Measurements from ENCODE around the gene RPS27.

Gene RPS27

GRCh38 chr1:153990468-153991150 lies at the start of gene RPS27:
TSS of gene RPS27 (plus strand) at chr1:153990762. CDS start at chr1:153990797, 35 bp downstream.
- peaks cover 21% of the 10 kb centered on the region for H3K79me2 ChIP-seq (ENCODE audit: low read length)
- H3K27ac ChIP-seq (ENCODE audit: low read length) = peak within 1 kb of the TSS; percentile 63; the same call in 1 of the 2 replicates
- H3K4me2 ChIP-seq (ENCODE audit: low read depth, low read length) = peak within 1 kb of the TSS; percentile 60
- H3F3A ChIP-seq (ENCODE audit: insufficient read depth, low read length) = peaks cover 53% of the 10 kb centered on the region
- peak; percentile 100 for DNase-seq
- peak within 1 kb of the TSS; percentile 92 for H3K9ac ChIP-seq (ENCODE audit: low read length)
- H3K9me3 ChIP-seq (replicated peaks; ENCODE audit: insufficient read depth, low read length) = no peaks in the 10 kb centered on the region
- H3K4me1 ChIP-seq (ENCODE audit: low read length) = peaks cover 15% of the 10 kb centered on the region
- H3K27me3 ChIP-seq (replicated peaks; ENCODE audit: insufficient read depth, low read length) = 0 out of 2 replicates have a peak, but pooled peaks cover 3% of the 10 kb centered on the region
- H3K4me3 ChIP-seq (ENCODE audit: low read length) = peak within 1 kb of the TSS; percentile 89
- peak within 1 kb of the TSS; percentile 64 for H2AFZ ChIP-seq (ENCODE audit: low read length)
- H3K9me2 ChIP-seq (replicated peaks; ENCODE audit: insufficient read depth, low read length) = no peaks in the 10 kb centered on the region
- H4K20me1 ChIP-seq (ENCODE audit: insufficient read depth, low read length) = no peaks in the 10 kb centered on the region
- H3K36me3 ChIP-seq (replicated peaks; ENCODE audit: insufficient read depth, low read length) = peaks cover 17% of the 10 kb centered on the region
- TF ChIP-seq EZH2 (optimal IDR thresholded peaks at IDR 0.05; ENCODE audit: low read depth, low read length) (no peak), EZH2phosphoT487 (IDR thresholded peaks at IDR 0.05; ENCODE audit: low read length) (no peak), CTCF (IDR thresholded peaks at IDR 0.05; ENCODE audit: low read length) (no peak)

GRCh38 chr1:153941826-153942725 lies 48.5 kb upstream of the RPS27 start:
- H2AFZ ChIP-seq (ENCODE audit: low read length) = no peak overlapping the region
- H3K9me2 ChIP-seq (replicated peaks; ENCODE audit: insufficient read depth, low read length) = no peaks in the 10 kb centered on the region
- no peak for DNase-seq
- H3K27me3 ChIP-seq (replicated peaks; ENCODE audit: insufficient read depth, low read length) = no peaks in the 10 kb centered on the region
- H3K4me1 ChIP-seq (ENCODE audit: low read length) = peaks cover 5% of the 10 kb centered on the region
- H3F3A ChIP-seq (ENCODE audit: insufficient read depth, low read length) = peaks cover 17% of the 10 kb centered on the region
- TF ChIP-seq EZH2 (optimal IDR thresholded peaks at IDR 0.05; ENCODE audit: low read depth, low read length) = no peak
- TF ChIP-seq CTCF (IDR thresholded peaks at IDR 0.05; ENCODE audit: low read length) = no peak
- no peak for TF ChIP-seq EZH2phosphoT487 (IDR thresholded peaks at IDR 0.05; ENCODE audit: low read length)
- no peak overlapping the region for H3K27ac ChIP-seq (ENCODE audit: low read length)
- H3K36me3 ChIP-seq (replicated peaks; ENCODE audit: insufficient read depth, low read length) = no peaks in the 10 kb centered on the region; the same call in 1 of the 2 replicates
- no peaks in the 10 kb centered on the region for H4K20me1 ChIP-seq (ENCODE audit: insufficient read depth, low read length)
- no peak overlapping the region for H3K4me3 ChIP-seq (ENCODE audit: low read length)
- H3K9ac ChIP-seq (ENCODE audit: low read length) = no peak overlapping the region
- H3K79me2 ChIP-seq (ENCODE audit: low read length) = peaks cover 28% of the 10 kb centered on the region
- no peak overlapping the region for H3K4me2 ChIP-seq (ENCODE audit: low read depth, low read length)
- no peaks in the 10 kb centered on the region for H3K9me3 ChIP-seq (replicated peaks; ENCODE audit: insufficient read depth, low read length)

DNA sequence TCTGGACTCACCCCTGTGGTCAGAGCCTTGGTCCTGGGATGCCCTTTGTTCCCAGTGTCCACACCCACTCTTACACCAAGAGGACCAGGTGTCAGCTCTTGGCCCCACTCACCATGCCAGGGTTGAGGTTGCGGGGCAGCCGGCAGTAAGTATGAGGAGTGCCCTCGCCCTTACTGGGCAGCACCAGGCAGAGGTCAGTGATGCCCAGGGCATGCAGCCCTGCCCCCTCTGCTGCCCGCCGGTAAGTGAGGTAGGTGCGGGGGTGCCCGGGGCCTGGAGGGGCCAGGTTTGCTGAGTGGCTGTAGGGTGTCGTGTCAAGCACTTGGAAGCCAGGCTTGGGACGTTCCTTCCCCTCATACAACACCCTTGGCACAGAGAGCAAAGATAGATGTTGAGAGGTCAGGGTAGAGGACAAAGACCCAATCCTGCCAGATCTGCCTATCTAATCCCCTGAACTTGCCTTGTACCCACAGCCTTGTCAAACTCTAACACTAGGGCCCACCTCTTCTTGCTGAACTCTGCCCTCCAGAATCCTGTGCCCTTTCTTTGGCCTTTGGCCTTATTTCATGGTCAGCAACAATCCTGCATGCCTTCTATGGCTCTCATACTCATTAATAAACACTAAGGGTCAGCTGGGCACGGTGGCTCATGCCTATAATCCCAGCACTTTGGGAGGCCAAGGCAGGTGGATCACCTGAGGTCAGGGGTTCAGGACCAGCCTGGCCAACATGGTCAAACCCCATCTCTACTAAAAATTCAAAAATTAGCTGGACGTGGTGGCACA lies 47.6 kb upstream of the RPS27 start:
- no peak for TF ChIP-seq CTCF (IDR thresholded peaks at IDR 0.05; ENCODE audit: low read length)
- no peak for TF ChIP-seq EZH2 (optimal IDR thresholded peaks at IDR 0.05; ENCODE audit: low read depth, low read length)
- no peak for TF ChIP-seq EZH2phosphoT487 (IDR thresholded peaks at IDR 0.05; ENCODE audit: low read length)
- no peak overlapping the region for H3K4me2 ChIP-seq (ENCODE audit: low read depth, low read length)
- peaks cover 25% of the 10 kb centered on the region for H3F3A ChIP-seq (ENCODE audit: insufficient read depth, low read length)
- no peaks in the 10 kb centered on the region for H3K36me3 ChIP-seq (replicated peaks; ENCODE audit: insufficient read depth, low read length)
- H4K20me1 ChIP-seq (ENCODE audit: insufficient read depth, low read length) = no peaks in the 10 kb centered on the region
- H3K79me2 ChIP-seq (ENCODE audit: low read length) = peaks cover 28% of the 10 kb centered on the region
- H3K4me3 ChIP-seq (ENCODE audit: low read length) = no peak overlapping the region
- peaks cover 5% of the 10 kb centered on the region for H3K4me1 ChIP-seq (ENCODE audit: low read length)
- H3K27ac ChIP-seq (ENCODE audit: low read length) = no peak overlapping the region
- no peak overlapping the region for H2AFZ ChIP-seq (ENCODE audit: low read length)
- no peaks in the 10 kb centered on the region for H3K9me2 ChIP-seq (replicated peaks; ENCODE audit: insufficient read depth, low read length)
- H3K9ac ChIP-seq (ENCODE audit: low read length) = no peak overlapping the region
- DNase-seq = no peak
- no peaks in the 10 kb centered on the region for H3K9me3 ChIP-seq (replicated peaks; ENCODE audit: insufficient read depth, low read length)
- H3K27me3 ChIP-seq (replicated peaks; ENCODE audit: insufficient read depth, low read length) = no peaks in the 10 kb centered on the region

Measured in MM.1S (cell line).